K562 (cell line): ENCODE results near the gene GIGYF1. TPM values are rescaled to one million over a fixed set of nuclear protein-coding genes. Genes with fewer than 3 reads are reported as not detected.

Source experiments
- ATAC-seq: fragments of 200-7000 bp; cut with Tn5 transposase; 3 replicates; pipeline ENCODE4 v1.9.1; 2020; ENCODE audit warnings: moderate library complexity
- BruUV-seq: library from RNA; stranded (reverse); fragments of 400-500 nt; replicated peaks from 2 replicates; lab custom pipeline; 2021; lab: Mats Ljungman, UMichigan
- CTCF ChIA-PET: fragments of 300-600 bp; formaldehyde crosslinking; extraction: SDS; loops from one replicate; lab custom pipeline; 2021; ENCODE audit warnings: low intra/inter-chr PET ratio; lab: Yijun Ruan, JAX
- POLR2A ChIA-PET: fragments of 300-600, 350-650 bp; sonication (Branson Sonifier 250); formaldehyde crosslinking; extraction: SDS; loops from one replicate; lab custom pipeline; 2021; ENCODE audit warnings: antibody characterized with exemption, inconsistent platforms; lab: Yijun Ruan, JAX
- DNase-seq, 4 experiments: peaks; one replicate each; pipeline versions ENCODE4 v3.0.0 to v3.0.0-alpha.2; 2011 to 2018; ENCODE audit warnings: low spot score in 3 of 4, mixed read lengths in 3 of 4; ENCODE audit errors: extremely low read depth in 1 of 4
- FAIRE-seq: peaks from 2 replicates; lab custom pipeline; 2011; peaks lifted over from hg19 to GRCh38; lab: Jason Lieb, UNC
- H2AFZ ChIP-seq: 2 replicates; pipeline ENCODE4 v1.6.0; 2011; ENCODE audit warnings: low read depth, low read length, control low read depth, inconsistent platforms
- H3K27ac ChIP-seq: fragments of 200-600 bp; 3 replicates; pipeline ENCODE4 v1.8.0; 2011; ENCODE audit warnings: low read depth, mild to moderate bottlenecking, control low read depth, inconsistent platforms, low read length, moderate library complexity, mixed read lengths; ENCODE audit errors: extremely low read depth
- H3K27me3 ChIP-seq, 2 experiments: fragments of 300-600 bp in 1 of 2; 2 replicates in 1 of 2; 3 replicates in 1 of 2; pipeline versions ENCODE4 v1.6.0 to v1.8.0; 2011; ENCODE audit warnings: inconsistent platforms in 2 of 2, low read length in 2 of 2, mild to moderate bottlenecking in 1 of 2, mixed read lengths in 1 of 2, moderate library complexity in 1 of 2; ENCODE audit not compliant: control insufficient read depth in 2 of 2, insufficient read depth in 2 of 2
- H3K36me3 ChIP-seq: fragments of 300-600 bp; 3 replicates; pipeline ENCODE4 v1.8.0; 2011; ENCODE audit warnings: mild to moderate bottlenecking, low read length, inconsistent platforms; ENCODE audit not compliant: control insufficient read depth, insufficient read depth
- H3K4me1 ChIP-seq, 2 experiments: fragments of 200-600 bp in 1 of 2; replicated peaks in 1 of 2; 2 replicates in 1 of 2; 3 replicates in 1 of 2; pipeline versions ENCODE4 v1.5.1 to v1.8.0; 2011; ENCODE audit warnings: inconsistent platforms in 2 of 2, low read length in 2 of 2, mild to moderate bottlenecking in 1 of 2, mixed read lengths in 1 of 2, moderate library complexity in 1 of 2; ENCODE audit not compliant: control insufficient read depth in 2 of 2, insufficient read depth in 2 of 2
- H3K4me2 ChIP-seq: 2 replicates; pipeline ENCODE4 v1.6.1; 2011; ENCODE audit warnings: low read length, control low read depth, inconsistent platforms, mixed read lengths; ENCODE audit not compliant: insufficient read depth
- H3K4me3 ChIP-seq: fragments of 200-600 bp; sonication (generic), shearing (Covaris generic); 2 replicates; pipeline ENCODE4 v1.5.1; 2016; ENCODE audit warnings: control low read depth, inconsistent platforms
- H3K79me2 ChIP-seq: fragments of 200-600 bp; 3 replicates; pipeline ENCODE4 v1.8.0; 2011; ENCODE audit warnings: low read length, inconsistent platforms; ENCODE audit not compliant: control insufficient read depth, insufficient read depth
- H3K9ac ChIP-seq, 2 experiments: 2 replicates each; pipeline versions ENCODE4 v1.6.0 to v1.6.1; 2011; ENCODE audit warnings: low read depth in 2 of 2, low read length in 2 of 2, control low read depth in 1 of 2, inconsistent platforms in 1 of 2, mild to moderate bottlenecking in 1 of 2, mixed read lengths in 1 of 2; ENCODE audit not compliant: insufficient read depth in 1 of 2
- H3K9me1 ChIP-seq: one replicate; pipeline ENCODE4 v1.6.0; 2011; ENCODE audit warnings: inconsistent platforms, mild to moderate bottlenecking, low read length, moderate library complexity; ENCODE audit not compliant: control insufficient read depth, insufficient read depth
- H3K9me3 ChIP-seq: replicated peaks from 2 replicates; pipeline ENCODE4 v1.5.1; 2011; ENCODE audit warnings: low read depth, low read length, inconsistent platforms; ENCODE audit not compliant: control insufficient read depth, insufficient read depth
- H4K20me1 ChIP-seq: replicated peaks from 2 replicates; pipeline ENCODE4 v1.6.1; 2011; ENCODE audit warnings: low read length, inconsistent platforms, mixed read lengths; ENCODE audit not compliant: control insufficient read depth, insufficient read depth
- CTBP1 ChIP-seq: fragments of 450-650 bp; IDR thresholded peaks from 2 replicates; pipeline ENCODE4 v1.6.1; 2016; ENCODE audit warnings: borderline replicate concordance
- MEIS2 ChIP-seq: fragments of 450-650 bp; IDR thresholded peaks from 2 replicates; pipeline ENCODE4 v1.6.1; 2014; ENCODE audit warnings: mild to moderate bottlenecking; ENCODE audit not compliant: partially characterized antibody
- NCOA6 ChIP-seq: fragments of 450-650 bp; IDR thresholded peaks from 2 replicates; pipeline ENCODE4 v1.6.1; 2017; ENCODE audit warnings: mild to moderate bottlenecking
- PML ChIP-seq: IDR thresholded peaks from 2 replicates; pipeline ENCODE4 v1.6.1; 2012; ENCODE audit warnings: low read length, inconsistent platforms
- POLR2A ChIP-seq: fragments of 450-650 bp; conservative IDR thresholded peaks from 2 replicates; pipeline ENCODE4 v1.6.1; 2016
- POLR2AphosphoS5 ChIP-seq: IDR thresholded peaks from 2 replicates; pipeline ENCODE4 v1.6.1; 2011; ENCODE audit warnings: mild to moderate bottlenecking, low read depth, low read length, moderate library complexity; ENCODE audit not compliant: control insufficient read depth, insufficient read depth
- POLR2B ChIP-seq: fragments of 450-650 bp; IDR thresholded peaks from 2 replicates; pipeline ENCODE4 v1.6.1; 2018; ENCODE audit warnings: low read depth; ENCODE audit not compliant: partially characterized antibody
- POLR2G ChIP-seq: fragments of 200-400 bp; formaldehyde crosslinking; IDR thresholded peaks from 2 replicates; pipeline ENCODE4 v1.6.1; 2017; ENCODE audit warnings: low read depth, mild to moderate bottlenecking, antibody characterized with exemption, low read length, moderate library complexity
- SMAD1 ChIP-seq: fragments of 150-350 bp; IDR thresholded peaks from 2 replicates; pipeline ENCODE4 v1.6.1; 2014; ENCODE audit warnings: low read length, low read depth; ENCODE audit not compliant: partially characterized antibody
- SUPT5H ChIP-seq: fragments of 450-650 bp; IDR thresholded peaks from 2 replicates; pipeline ENCODE4 v1.6.1; 2016
- ZBTB33 ChIP-seq: sonication (generic); formaldehyde crosslinking; IDR thresholded peaks from 2 replicates; pipeline ENCODE4 v1.8.1; 2023; ENCODE audit warnings: mild to moderate bottlenecking, missing genetic modification reagents
- ZNF511 ChIP-seq: sonication (generic); formaldehyde crosslinking; IDR thresholded peaks from 2 replicates; pipeline ENCODE4 v1.8.0; 2022; ENCODE audit warnings: mild to moderate bottlenecking, missing genetic modification reagents
- ZNF518B ChIP-seq: fragments of 250-450 bp; sonication (Bioruptor Pico); IDR thresholded peaks from 2 replicates; pipeline ENCODE4 v1.5.0; 2021; ENCODE audit warnings: mild to moderate bottlenecking, moderate library complexity
- ZNF778 ChIP-seq: fragments of 450-650 bp; formaldehyde crosslinking; IDR thresholded peaks from 2 replicates; pipeline ENCODE4 v1.4.0; 2020; ENCODE audit warnings: mild to moderate bottlenecking, moderate library complexity
- WGBS: fragments of 100-300 bp; shearing (Covaris generic); methylation state at CpG from one replicate; pipeline ENCODE4 v1.1.6; 2016; ENCODE audit warnings: low coverage, mixed read lengths; ENCODE audit not compliant: insufficient coverage; ENCODE audit errors: missing lambda C conversion rate; 5-methylcytosine and 5-hydroxymethylcytosine counted together
- in situ Hi-C: fragments of 300-500 bp; cut with MboI; formaldehyde crosslinking; loops from 4 replicates; pipeline ENCODE4 v1.15.0; 2018; ENCODE audit warnings: inconsistent platforms, mixed read lengths
- intact Hi-C: fragments of 100-400 bp; cut with micrococcal nuclease; formaldehyde crosslinking; loops from 2 replicates; pipeline ENCODE4 v1.14.2; 2022
- polyA plus RNA-seq, 8 experiments: library from polyadenylated mRNA; depleted of rRNA in 4 of 8; stranded (reverse) in 5 of 8; unstranded in 3 of 8; fragments of >200 nt; fragmentation: Nextera tagmentation in 2 of 8; fragmentation: Illumina TruSeq in 1 of 8; extraction: Ambion mirVana in 2 of 8; extraction: Trizol in 1 of 8; gene quantifications; 2 replicates each; pipeline versions ENCODE4 v1.2.1 to v1.2.3, GENCODE V29; 2011 to 2014; ENCODE audit warnings: inconsistent platforms in 1 of 8, missing spikeins in 1 of 8
- total RNA-seq, 7 experiments: library from RNA; depleted of rRNA in 6 of 7; stranded (reverse); fragments of >200 nt in 6 of 7; fragmentation: Illumina TruSeq in 2 of 7; extraction: Trizol in 2 of 7; gene quantifications; 2 replicates each; pipeline versions ENCODE4 v1.2.1 to v1.2.3, GENCODE V29; 2011 to 2021; ENCODE audit warnings: low replicate concordance in 1 of 7

Gene GIGYF1
- total and polyA plus RNA-seq, 9 of the 15 experiments (the other 6 are each of a cell fraction or from before 2014, with no cell fraction given), result 0.56 to 76.2 (median 16.8) TPM

GRCh38 chr7:100679927-100680575, 14.0 kb downstream of the GIGYF1 start (continued):
- TF ChIP-seq ZBTB33 (CRISPR knock-in tag), result peak; percentile 7; the same call in 1 of the 2 replicates

GRCh38 chr7:100679129-100679926, 14.7 kb downstream of the GIGYF1 start:
- CTCF ChIA-PET, result no interaction called here
- intact Hi-C loops, result no loop called here
- TF ChIP-seq ZNF511 (CRISPR knock-in tag) (no peak), PML (0 out of 2 replicates have a peak, but pooled peaks have one; percentile 1), ZNF518B (CRISPR knock-in tag) (no peak), POLR2A (peak; percentile 66), SMAD1 (peak; percentile 34), ZNF778 (CRISPR knock-in tag) (no peak), SUPT5H (peak; percentile 66), MEIS2 (no peak), CTBP1 (no peak), POLR2B (peak; percentile 35), NCOA6 (no peak), POLR2AphosphoS5 (peak; percentile 33), POLR2G (peak; percentile 69)

More at GRCh38 chr7:100679129-100679926, 14.7 kb downstream of the GIGYF1 start:
- Histone ChIP-seq H3K4me2 (no peak overlapping the region), H3K4me1 (peaks cover 4 to 95% of the 10 kb centered on the region in 2 experiments), H2AFZ (no peak overlapping the region), H3K9ac (peak overlapping the region in 1 of 2 experiments; percentile 61; a peak in 1 of 4 replicates), H3K9me3 (no peaks in the 10 kb centered on the region), H3K27ac (peak overlapping the region; percentile 28; the same call in 1 of the 3 replicates), H3K79me2 (peaks cover 39% of the 10 kb centered on the region), H3K4me3 (no peak overlapping the region), H3K9me1 (no peaks in the 10 kb centered on the region), H3K36me3 (peaks cover 81% of the 10 kb centered on the region; the same call in 2 of the 3 replicates), H3K27me3 (no peaks in the 10 kb centered on the region), H4K20me1 (peaks cover 22% of the 10 kb centered on the region; the same call in 1 of the 2 replicates)
- WGBS, result 86% methylated on average over 8 of the region's 13 CpGs
- POLR2A ChIA-PET, result interaction anchor here (0.6 to 2.4 kb wide), 12 partner anchors 9 to 211 kb away, joined by 3 to 16 read pairs (median 4); partner anchors contain the start of gene UFSP1
- ATAC-seq, result no peak
- no peak for FAIRE-seq
- DNase-seq, result peak in 2 of 4 experiments; percentile 19 to 25
- TSS peak; percentile 39 for BruUV-seq
- in situ Hi-C loops, result no loop called here
